ENCODE measurements around the gene ATAD2B.

Gene ATAD2B

DNA sequence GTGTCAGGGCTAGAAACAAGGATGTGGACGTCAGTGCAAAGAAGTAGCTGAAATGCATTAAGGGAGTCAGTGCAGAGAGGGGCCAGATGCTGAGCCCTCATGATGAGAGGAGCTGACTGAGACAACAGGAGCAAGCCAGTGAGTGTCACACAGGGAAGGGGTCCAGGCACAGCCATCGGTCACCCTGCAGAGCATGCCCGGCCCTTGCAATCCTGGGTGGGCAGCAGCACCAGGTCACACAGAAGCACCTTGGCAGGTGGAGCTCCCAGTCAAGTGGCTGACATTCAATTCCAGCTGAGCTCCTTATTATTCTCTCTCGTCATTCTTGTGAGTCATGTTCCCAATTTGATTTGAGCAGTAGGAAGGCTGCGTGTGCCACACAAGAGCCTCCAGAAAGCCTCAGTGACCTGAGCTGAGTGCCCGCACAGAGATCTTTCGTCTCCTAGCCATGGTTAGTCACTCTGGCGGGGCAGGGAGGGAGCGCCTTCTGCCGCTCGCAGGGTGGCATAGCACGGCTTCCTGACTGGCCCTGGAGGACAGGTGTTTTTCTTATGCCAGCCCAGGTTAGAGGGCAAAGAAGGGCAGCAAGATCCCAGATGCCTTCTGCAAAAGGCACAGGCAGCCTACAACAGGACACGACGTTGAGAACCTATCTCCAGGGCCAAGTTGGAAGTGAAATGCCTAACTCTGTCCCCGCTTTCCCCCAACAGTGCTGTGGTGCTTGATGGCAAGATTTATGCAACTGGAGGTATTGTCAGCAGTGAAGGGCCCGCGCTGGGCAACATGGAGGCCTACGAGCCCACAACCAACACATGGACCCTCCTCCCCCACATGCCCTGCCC is 220.9 kb downstream of the ATAD2B start:
- no peak for DNase-seq (ENCODE audit: low read depth)
- no peak overlapping the region for H3K4me3 ChIP-seq (ENCODE audit: low read length)
- TF ChIP-seq, protein P1, sequence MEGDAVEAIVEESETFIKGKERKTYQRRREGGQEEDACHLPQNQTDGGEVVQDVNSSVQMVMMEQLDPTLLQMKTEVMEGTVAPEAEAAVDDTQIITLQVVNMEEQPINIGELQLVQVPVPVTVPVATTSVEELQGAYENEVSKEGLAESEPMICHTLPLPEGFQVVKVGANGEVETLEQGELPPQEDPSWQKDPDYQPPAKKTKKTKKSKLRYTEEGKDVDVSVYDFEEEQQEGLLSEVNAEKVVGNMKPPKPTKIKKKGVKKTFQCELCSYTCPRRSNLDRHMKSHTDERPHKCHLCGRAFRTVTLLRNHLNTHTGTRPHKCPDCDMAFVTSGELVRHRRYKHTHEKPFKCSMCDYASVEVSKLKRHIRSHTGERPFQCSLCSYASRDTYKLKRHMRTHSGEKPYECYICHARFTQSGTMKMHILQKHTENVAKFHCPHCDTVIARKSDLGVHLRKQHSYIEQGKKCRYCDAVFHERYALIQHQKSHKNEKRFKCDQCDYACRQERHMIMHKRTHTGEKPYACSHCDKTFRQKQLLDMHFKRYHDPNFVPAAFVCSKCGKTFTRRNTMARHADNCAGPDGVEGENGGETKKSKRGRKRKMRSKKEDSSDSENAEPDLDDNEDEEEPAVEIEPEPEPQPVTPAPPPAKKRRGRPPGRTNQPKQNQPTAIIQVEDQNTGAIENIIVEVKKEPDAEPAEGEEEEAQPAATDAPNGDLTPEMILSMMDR (conservative IDR thresholded peaks at IDR 0.05; ENCODE audit: low read depth, low read length): no peak

DNA sequence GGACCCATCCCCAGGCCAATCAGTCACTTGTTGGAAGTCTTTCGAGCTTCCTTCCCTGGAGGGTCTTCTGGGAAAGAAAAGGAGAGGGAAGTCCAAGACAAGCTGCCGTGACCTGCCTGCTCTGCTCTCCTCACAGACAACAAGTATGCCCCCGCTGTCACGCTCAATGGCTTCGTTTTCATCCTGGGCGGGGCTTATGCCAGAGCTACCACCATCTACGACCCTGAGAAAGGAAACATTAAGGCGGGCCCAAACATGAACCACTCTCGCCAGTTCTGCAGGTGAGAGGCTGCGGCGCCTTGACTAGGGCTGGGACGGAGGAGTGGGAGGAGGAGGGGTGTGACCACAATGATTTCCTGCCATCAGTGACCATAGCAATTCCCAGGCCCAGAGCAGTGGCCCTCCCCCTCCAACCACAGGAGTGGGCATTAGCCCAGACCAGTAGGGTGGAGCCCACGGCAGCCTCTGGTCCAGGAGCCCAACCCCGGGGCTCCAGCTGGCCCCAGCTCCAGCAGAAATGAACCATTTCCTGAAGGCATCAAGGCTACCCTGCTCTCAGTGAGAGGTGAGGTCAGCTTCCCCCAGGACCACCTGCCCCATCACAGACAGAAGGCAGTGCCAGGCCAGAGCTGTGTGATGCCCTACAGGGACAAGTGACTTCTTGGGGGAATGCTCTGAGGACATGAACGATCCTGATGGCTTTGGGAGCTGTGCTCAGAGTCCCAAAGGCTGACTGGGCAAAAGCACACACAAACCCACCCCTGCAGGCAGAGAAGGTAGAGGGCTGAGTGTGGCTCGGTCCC is 223.1 kb downstream of the ATAD2B start:
- DNase-seq (ENCODE audit: low read depth): no peak
- no peak overlapping the region for H3K4me3 ChIP-seq (ENCODE audit: low read length)
- TF ChIP-seq, protein P1 (conservative IDR thresholded peaks at IDR 0.05; ENCODE audit: low read depth, low read length): no peak

DNA sequence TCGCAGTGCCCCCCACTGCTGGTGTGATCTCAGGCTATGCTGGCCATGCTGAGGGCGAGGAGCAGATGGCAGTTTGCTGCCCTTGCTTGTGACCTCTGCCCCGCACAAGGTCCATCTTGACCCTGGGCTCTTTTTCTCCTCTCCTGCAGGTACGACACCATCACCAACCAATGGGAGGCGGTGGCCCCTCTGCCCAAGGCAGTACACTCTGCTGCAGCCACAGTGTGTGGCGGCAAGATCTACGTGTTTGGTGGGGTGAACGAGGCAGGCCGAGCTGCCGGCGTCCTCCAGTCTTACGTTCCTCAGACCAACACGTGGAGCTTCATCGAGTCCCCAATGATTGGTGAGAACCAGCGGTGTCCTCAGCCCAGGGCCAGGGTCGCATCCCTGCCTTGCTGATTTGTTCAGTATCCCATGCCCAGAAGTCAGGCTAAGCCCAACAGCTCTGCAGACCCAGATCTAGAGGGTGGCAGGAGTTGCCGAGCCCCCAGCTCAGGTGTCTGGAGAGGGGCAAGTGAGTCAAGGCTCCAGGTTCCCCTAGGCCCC is 223.8 kb downstream of the ATAD2B start:
- TF ChIP-seq, protein P1 (conservative IDR thresholded peaks at IDR 0.05; ENCODE audit: low read depth, low read length): no peak
- DNase-seq (ENCODE audit: low read depth): no peak
- H3K4me3 ChIP-seq (ENCODE audit: low read length): no peak overlapping the region

DNA sequence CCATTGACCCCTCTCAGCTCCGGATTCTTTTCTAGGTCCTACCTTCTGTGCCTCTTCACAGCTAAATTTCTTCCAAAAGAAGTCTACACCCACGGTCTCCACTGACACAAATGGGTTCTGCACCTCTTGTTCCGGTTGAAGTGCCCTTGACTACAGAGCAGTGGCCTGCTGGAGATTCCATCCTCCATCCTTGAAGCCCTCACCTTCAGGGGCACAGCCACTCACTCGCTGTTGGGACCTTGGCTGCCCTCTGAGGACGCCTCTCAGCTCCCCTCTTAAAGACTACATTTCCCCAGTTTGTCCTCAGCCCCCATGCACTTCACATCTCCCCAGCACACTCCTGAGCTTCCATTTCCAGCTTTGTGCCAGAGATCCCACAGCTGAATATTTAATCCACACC is 226.3 kb downstream of the ATAD2B start:
- no peak overlapping the region for H3K4me3 ChIP-seq (ENCODE audit: low read length)
- no peak for DNase-seq (ENCODE audit: low read depth)
- TF ChIP-seq, protein P1 (conservative IDR thresholded peaks at IDR 0.05; ENCODE audit: low read depth, low read length): no peak

DNA sequence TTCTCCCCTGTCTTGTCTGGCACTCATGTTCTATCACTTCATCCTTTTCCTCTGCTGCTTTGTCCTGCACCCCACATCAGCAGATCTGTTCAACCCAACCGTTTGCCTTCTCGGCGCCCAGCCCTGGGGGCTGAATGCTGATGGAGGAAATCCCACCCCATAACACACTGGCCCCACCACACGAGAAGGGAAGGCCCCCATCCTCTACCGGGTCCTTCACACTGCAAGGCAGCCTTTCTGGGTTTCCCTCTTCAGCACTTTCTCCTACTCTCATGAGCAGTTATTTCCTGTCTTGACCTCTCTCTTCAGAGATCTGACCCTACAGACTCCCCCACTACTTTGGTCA is 227.4 kb downstream of the ATAD2B start:
- DNase-seq (ENCODE audit: low read depth): no peak
- TF ChIP-seq, protein P1 (conservative IDR thresholded peaks at IDR 0.05; ENCODE audit: low read depth, low read length): no peak
- no peak overlapping the region for H3K4me3 ChIP-seq (ENCODE audit: low read length)

DNA sequence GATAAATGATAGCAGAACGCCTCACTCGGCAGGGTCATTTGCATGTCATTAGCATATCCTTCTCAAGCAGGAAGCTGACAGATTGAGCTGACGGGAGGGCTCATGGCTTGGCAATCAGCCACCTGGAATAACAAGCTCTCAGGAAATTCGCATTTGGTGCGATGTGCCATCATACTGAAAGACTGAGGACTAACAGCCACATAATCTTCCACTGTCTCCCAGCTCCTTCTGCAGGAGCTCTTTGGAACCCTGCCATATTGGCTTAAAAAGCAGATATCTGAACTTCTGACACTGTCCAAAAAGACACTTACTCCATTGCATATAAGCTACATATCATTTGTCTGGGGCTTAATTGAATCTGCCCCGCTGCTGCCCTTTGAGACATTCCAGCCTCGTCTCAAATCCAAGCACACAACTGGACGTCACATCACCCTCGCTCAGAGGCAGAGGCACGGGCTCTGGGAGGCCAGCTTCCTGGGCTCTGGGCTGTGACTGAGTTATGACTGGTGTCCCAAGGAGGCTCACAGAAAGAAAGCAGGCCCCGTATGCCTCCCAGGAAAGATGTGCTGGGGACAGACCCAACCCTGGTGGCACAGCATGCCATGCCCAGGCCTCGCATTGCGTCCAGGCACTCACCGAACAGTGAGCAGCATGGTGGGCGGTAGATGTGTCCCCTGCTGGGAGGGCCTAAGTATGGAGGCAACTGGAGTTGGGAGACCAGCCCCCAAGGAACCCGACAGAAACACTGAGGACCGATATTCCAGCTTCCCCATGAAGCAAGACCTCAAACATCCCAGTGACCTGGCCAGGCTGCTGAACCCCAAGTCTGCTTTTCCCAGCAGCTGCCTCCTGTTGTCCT is 228.0 kb downstream of the ATAD2B start:
- no peak overlapping the region for H3K4me3 ChIP-seq (ENCODE audit: low read length)
- TF ChIP-seq, protein P1 (conservative IDR thresholded peaks at IDR 0.05; ENCODE audit: low read depth, low read length): no peak
- peak; percentile 32 for DNase-seq (ENCODE audit: low read depth)

All from retinal pigment epithelial cell (primary cell).